Measurements from ENCODE around the gene TRIM47.
A peak's percentile ranks its signal among the peaks of the same experiment; 100 is the strongest.

The TRIM47 gene

DNA sequence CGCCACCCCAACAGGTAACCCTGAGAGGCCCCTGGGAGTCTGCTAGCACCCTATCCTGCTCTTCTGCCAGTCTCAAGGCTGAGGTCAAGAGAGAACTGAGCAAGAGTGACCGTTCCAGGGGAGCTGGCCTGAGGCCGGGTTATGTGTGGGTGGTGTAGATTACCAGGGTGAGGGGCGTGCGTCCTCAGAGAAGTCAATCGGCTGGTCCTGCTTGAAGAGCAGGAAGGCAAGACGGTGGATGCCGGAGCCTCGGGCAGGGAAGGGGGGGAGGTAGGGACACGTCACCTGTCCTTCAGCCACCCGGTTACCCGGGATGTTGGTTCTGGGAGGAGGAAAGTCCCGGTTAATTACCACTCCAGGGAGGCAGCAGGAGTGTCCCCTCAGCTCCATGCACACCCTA, 21.0 kb upstream of the TRIM47 start:
- Histone ChIP-seq H3K36me3 (ENCODE audit: control insufficient read depth in 5 of 5, insufficient read depth in 5 of 5, low read length in 5 of 5) (peaks cover 0 to 52% (median 48%) of the 10 kb centered on the region in 5 donors), H3K4me3 (ENCODE audit: low read depth in 1 of 5, low read length in 5 of 5) (no peak overlapping the region), H3K27ac (ENCODE audit: low read depth, low read length) (no peak overlapping the region), H3K9me3 (ENCODE audit: control insufficient read depth in 5 of 5, low read length in 5 of 5) (no peaks in the 10 kb centered on the region), H3K4me1 (ENCODE audit: control insufficient read depth in 5 of 5, insufficient read depth in 5 of 5, low read length in 5 of 5) (peaks cover 4 to 45% (median 31%) of the 10 kb centered on the region in 5 donors), H3K27me3 (ENCODE audit: control insufficient read depth in 5 of 5, insufficient read depth in 4 of 5, low read length in 5 of 5) (no peaks in the 10 kb centered on the region), H3K9ac (ENCODE audit: low read length in 5 of 5) (peak overlapping the region in 1 of 5 donors; percentile 51)

- H3K4me1 ChIP-seq (ENCODE audit: control insufficient read depth in 5 of 5, insufficient read depth in 5 of 5, low read length in 5 of 5), result peaks cover 2 to 45% (median 30%) of the 10 kb centered on the region in 5 donors
- H3K4me3 ChIP-seq (ENCODE audit: low read depth in 1 of 5, low read length in 5 of 5), result no peak overlapping the region
- H3K9ac ChIP-seq (ENCODE audit: low read length in 5 of 5), result no peak overlapping the region
- H3K27ac ChIP-seq (ENCODE audit: low read depth, low read length), result no peak overlapping the region
- H3K9me3 ChIP-seq (ENCODE audit: control insufficient read depth in 5 of 5, low read length in 5 of 5), result no peaks in the 10 kb centered on the region
- peaks cover 0 to 52% (median 48%) of the 10 kb centered on the region in 5 donors for H3K36me3 ChIP-seq (ENCODE audit: control insufficient read depth in 5 of 5, insufficient read depth in 5 of 5, low read length in 5 of 5)
- H3K27me3 ChIP-seq (ENCODE audit: control insufficient read depth in 5 of 5, insufficient read depth in 4 of 5, low read length in 5 of 5), result no peaks in the 10 kb centered on the region
Measured at GRCh38 chr17:75898791-75899190, 20.4 kb upstream of the TRIM47 start.

- Histone ChIP-seq H3K4me1 (ENCODE audit: control insufficient read depth in 5 of 5, insufficient read depth in 5 of 5, low read length in 5 of 5) (peaks cover 2 to 47% (median 30%) of the 10 kb centered on the region in 5 donors), H3K9ac (ENCODE audit: low read length in 5 of 5) (no peak overlapping the region), H3K9me3 (ENCODE audit: control insufficient read depth in 5 of 5, low read length in 5 of 5) (no peaks in the 10 kb centered on the region), H3K36me3 (ENCODE audit: control insufficient read depth in 5 of 5, insufficient read depth in 5 of 5, low read length in 5 of 5) (peaks cover 0 to 52% (median 47%) of the 10 kb centered on the region in 5 donors), H3K27me3 (ENCODE audit: control insufficient read depth in 5 of 5, insufficient read depth in 4 of 5, low read length in 5 of 5) (no peaks in the 10 kb centered on the region), H3K27ac (ENCODE audit: low read depth, low read length) (peak overlapping the region; percentile 76), H3K4me3 (ENCODE audit: low read depth in 1 of 5, low read length in 5 of 5) (no peak overlapping the region)
Measured at GRCh38 chr17:75898065-75898464, 19.7 kb upstream of the TRIM47 start.

- Histone ChIP-seq H3K27me3 (ENCODE audit: control insufficient read depth in 5 of 5, insufficient read depth in 4 of 5, low read length in 5 of 5) (no peaks in the 10 kb centered on the region), H3K9ac (ENCODE audit: low read length in 5 of 5) (peak overlapping the region in 4 of 5 donors; percentile 43 to 77 (median 68)), H3K4me3 (ENCODE audit: low read depth in 1 of 5, low read length in 5 of 5) (peak overlapping the region in 4 of 5 donors; percentile 22 to 83 (median 60)), H3K36me3 (ENCODE audit: control insufficient read depth in 5 of 5, insufficient read depth in 5 of 5, low read length in 5 of 5) (peaks cover 0 to 49% (median 42%) of the 10 kb centered on the region in 5 donors), H3K4me1 (ENCODE audit: control insufficient read depth in 5 of 5, insufficient read depth in 5 of 5, low read length in 5 of 5) (peaks cover 2 to 50% (median 30%) of the 10 kb centered on the region in 5 donors), H3K27ac (ENCODE audit: low read depth, low read length) (peak overlapping the region; percentile 76), H3K9me3 (ENCODE audit: control insufficient read depth in 5 of 5, low read length in 5 of 5) (no peaks in the 10 kb centered on the region)
Measured at GRCh38 chr17:75897160-75898019, 19.0 kb upstream of the TRIM47 start.

- Histone ChIP-seq H3K9me3 (ENCODE audit: control insufficient read depth in 5 of 5, low read length in 5 of 5) (no peaks in the 10 kb centered on the region), H3K27me3 (ENCODE audit: control insufficient read depth in 5 of 5, insufficient read depth in 4 of 5, low read length in 5 of 5) (no peaks in the 10 kb centered on the region), H3K9ac (ENCODE audit: low read length in 5 of 5) (peak within 1 kb of the TSS; percentile 63 to 78 (median 77)), H3K36me3 (ENCODE audit: control insufficient read depth in 5 of 5, insufficient read depth in 5 of 5, low read length in 5 of 5) (peaks cover 0 to 49% (median 40%) of the 10 kb centered on the region in 5 donors), H3K4me3 (ENCODE audit: low read depth in 1 of 5, low read length in 5 of 5) (peak within 1 kb of the TSS; percentile 62 to 83 (median 71)), H3K27ac (ENCODE audit: low read depth, low read length) (peak within 1 kb of the TSS; percentile 76), H3K4me1 (ENCODE audit: control insufficient read depth in 5 of 5, insufficient read depth in 5 of 5, low read length in 5 of 5) (peaks cover 2 to 54% (median 30%) of the 10 kb centered on the region in 5 donors)
Measured at GRCh38 chr17:75896415-75897159, 18.2 kb upstream of the TRIM47 start, which contains the start of gene TRIM65. TRIM65 (minus strand) TSS chr17:75896951; CDS start chr17:75896937, 14 bp downstream.

- Histone ChIP-seq H3K27ac (ENCODE audit: low read depth, low read length) (peak overlapping the region; percentile 76), H3K9me3 (ENCODE audit: control insufficient read depth in 5 of 5, low read length in 5 of 5) (no peaks in the 10 kb centered on the region), H3K4me1 (ENCODE audit: control insufficient read depth in 5 of 5, insufficient read depth in 5 of 5, low read length in 5 of 5) (peaks cover 2 to 55% (median 30%) of the 10 kb centered on the region in 5 donors), H3K4me3 (ENCODE audit: low read depth in 1 of 5, low read length in 5 of 5) (peak overlapping the region; percentile 59 to 83 (median 66)), H3K36me3 (ENCODE audit: control insufficient read depth in 5 of 5, insufficient read depth in 5 of 5, low read length in 5 of 5) (peaks cover 0 to 49% (median 40%) of the 10 kb centered on the region in 5 donors), H3K27me3 (ENCODE audit: control insufficient read depth in 5 of 5, insufficient read depth in 4 of 5, low read length in 5 of 5) (no peaks in the 10 kb centered on the region), H3K9ac (ENCODE audit: low read length in 5 of 5) (peak overlapping the region in 4 of 5 donors; percentile 63 to 78 (median 73))
Measured at GRCh38 chr17:75895370-75896155, 17.2 kb upstream of the TRIM47 start.

GRCh38 chr17:75894049-75894733, 15.8 kb upstream of the TRIM47 start:
- peaks cover 2 to 44% (median 30%) of the 10 kb centered on the region in 5 donors for H3K4me1 ChIP-seq (ENCODE audit: control insufficient read depth in 5 of 5, insufficient read depth in 5 of 5, low read length in 5 of 5)
- peak overlapping the region in 3 of 5 donors; percentile 16 to 53 (median 33) for H3K9ac ChIP-seq (ENCODE audit: low read length in 5 of 5)
- H3K27ac ChIP-seq (ENCODE audit: low read depth, low read length), result no peak overlapping the region
- H3K4me3 ChIP-seq (ENCODE audit: low read depth in 1 of 5, low read length in 5 of 5), result no peak overlapping the region
- H3K27me3 ChIP-seq (ENCODE audit: control insufficient read depth in 5 of 5, insufficient read depth in 4 of 5, low read length in 5 of 5), result no peaks in the 10 kb centered on the region
- H3K9me3 ChIP-seq (ENCODE audit: control insufficient read depth in 5 of 5, low read length in 5 of 5), result no peaks in the 10 kb centered on the region
- H3K36me3 ChIP-seq (ENCODE audit: control insufficient read depth in 5 of 5, insufficient read depth in 5 of 5, low read length in 5 of 5), result peaks cover 0 to 51% (median 40%) of the 10 kb centered on the region in 5 donors

DNA sequence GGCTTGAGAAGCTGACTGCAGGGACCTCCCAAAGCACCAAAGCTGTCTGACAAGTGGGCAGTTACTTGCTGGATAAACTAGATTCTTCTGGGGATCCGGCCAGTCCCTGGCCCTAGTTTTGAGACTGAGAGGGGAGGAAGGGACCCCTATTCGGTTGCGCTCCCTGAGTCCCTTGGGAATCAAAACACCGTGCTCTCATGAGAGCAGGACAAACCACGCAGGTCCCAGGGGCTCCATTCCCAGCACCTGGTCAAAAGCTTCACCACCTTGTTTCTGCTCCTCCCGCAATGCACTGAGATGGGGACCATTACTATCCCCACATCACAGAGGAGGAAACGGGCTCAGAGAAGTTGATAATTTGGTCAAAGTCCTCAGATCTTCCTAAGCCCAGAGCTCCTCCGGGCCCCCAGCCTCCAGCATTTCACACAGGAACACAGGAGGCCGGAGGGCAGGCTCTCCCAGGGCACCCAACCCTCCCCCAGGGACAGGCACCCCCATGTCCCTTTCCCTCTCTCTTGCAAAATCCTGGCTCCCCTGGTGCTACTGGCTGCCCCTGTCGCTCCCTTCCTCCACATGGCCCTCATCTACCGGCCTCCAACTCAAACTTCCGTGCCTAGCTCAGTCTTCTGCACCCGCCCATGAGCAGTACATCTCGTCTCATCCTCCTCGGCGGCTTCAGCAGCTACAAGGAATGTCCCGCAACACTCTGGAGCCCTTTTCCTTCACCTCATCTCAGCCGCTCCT, 15.1 kb upstream of the TRIM47 start:
- Histone ChIP-seq H3K9me3 (ENCODE audit: control insufficient read depth in 5 of 5, low read length in 5 of 5) (no peaks in the 10 kb centered on the region), H3K27me3 (ENCODE audit: control insufficient read depth in 5 of 5, insufficient read depth in 4 of 5, low read length in 5 of 5) (no peaks in the 10 kb centered on the region), H3K27ac (ENCODE audit: low read depth, low read length) (no peak overlapping the region), H3K4me1 (ENCODE audit: control insufficient read depth in 5 of 5, insufficient read depth in 5 of 5, low read length in 5 of 5) (peaks cover 2 to 43% (median 30%) of the 10 kb centered on the region in 5 donors), H3K4me3 (ENCODE audit: low read depth in 1 of 5, low read length in 5 of 5) (no peak overlapping the region), H3K36me3 (ENCODE audit: control insufficient read depth in 5 of 5, insufficient read depth in 5 of 5, low read length in 5 of 5) (peaks cover 0 to 45% (median 34%) of the 10 kb centered on the region in 5 donors), H3K9ac (ENCODE audit: low read length in 5 of 5) (peak overlapping the region in 2 of 5 donors; percentile 7 to 33)
